ENCODE results near the gene TUBA1A.

GRCh38 chr12:49147384-49147783, 41.5 kb downstream of the TUBA1A start:
- TF ChIP-seq, protein P1, sequence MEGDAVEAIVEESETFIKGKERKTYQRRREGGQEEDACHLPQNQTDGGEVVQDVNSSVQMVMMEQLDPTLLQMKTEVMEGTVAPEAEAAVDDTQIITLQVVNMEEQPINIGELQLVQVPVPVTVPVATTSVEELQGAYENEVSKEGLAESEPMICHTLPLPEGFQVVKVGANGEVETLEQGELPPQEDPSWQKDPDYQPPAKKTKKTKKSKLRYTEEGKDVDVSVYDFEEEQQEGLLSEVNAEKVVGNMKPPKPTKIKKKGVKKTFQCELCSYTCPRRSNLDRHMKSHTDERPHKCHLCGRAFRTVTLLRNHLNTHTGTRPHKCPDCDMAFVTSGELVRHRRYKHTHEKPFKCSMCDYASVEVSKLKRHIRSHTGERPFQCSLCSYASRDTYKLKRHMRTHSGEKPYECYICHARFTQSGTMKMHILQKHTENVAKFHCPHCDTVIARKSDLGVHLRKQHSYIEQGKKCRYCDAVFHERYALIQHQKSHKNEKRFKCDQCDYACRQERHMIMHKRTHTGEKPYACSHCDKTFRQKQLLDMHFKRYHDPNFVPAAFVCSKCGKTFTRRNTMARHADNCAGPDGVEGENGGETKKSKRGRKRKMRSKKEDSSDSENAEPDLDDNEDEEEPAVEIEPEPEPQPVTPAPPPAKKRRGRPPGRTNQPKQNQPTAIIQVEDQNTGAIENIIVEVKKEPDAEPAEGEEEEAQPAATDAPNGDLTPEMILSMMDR (IDR thresholded peaks at IDR 0.05) = no peak
- TF ChIP-seq POLR2A (IDR thresholded peaks at IDR 0.05) = no peak
